ENCODE measurements around the gene PDGFC. TPM values are rescaled to one million over a fixed set of nuclear protein-coding genes. Genes with fewer than 3 reads are reported as not detected.

PDGFC gene
- total RNA-seq, 1 donor from 2014 or later, result 38.0 TPM

DNA sequence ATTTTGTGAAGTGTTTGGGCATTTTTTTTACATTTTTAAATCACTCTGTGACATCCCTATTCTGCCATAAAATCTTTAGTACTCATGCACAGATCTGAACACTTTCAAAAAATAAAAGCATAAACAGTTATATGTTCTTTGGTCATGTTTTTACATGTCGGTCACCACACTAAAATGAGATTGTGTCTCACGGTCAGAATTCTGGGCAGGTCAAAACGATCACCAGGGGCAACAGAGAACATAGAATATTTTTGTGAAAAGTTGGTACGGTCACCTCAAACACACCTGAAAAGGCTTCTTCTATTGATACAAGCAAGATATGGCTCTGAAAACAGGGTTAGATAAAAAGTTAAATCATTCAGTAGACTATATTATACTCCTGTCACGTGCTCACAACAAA is 189.1 kb downstream of the PDGFC start:
- DNase-seq (ENCODE audit: low spot score), result no peak

DNA sequence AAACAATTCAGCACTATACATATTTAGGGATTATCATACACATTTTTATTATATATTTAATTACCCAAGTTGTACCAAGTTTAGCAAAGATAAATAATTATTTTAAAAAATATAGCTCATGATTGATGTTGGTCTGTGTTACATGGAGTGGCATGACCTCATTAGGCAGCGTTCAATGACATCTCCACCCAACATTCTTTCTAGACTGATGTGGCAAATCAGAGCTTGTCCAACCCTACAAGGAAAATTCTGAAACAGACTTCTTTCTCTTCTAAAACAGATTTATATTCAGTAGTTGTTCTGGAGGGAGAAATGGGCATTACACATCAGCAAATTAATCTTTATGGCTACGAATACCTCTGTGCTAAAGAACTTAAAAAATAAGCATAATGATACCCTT is 189.7 kb downstream of the PDGFC start:
- DNase-seq (ENCODE audit: low spot score), result peak; percentile 23

DNA sequence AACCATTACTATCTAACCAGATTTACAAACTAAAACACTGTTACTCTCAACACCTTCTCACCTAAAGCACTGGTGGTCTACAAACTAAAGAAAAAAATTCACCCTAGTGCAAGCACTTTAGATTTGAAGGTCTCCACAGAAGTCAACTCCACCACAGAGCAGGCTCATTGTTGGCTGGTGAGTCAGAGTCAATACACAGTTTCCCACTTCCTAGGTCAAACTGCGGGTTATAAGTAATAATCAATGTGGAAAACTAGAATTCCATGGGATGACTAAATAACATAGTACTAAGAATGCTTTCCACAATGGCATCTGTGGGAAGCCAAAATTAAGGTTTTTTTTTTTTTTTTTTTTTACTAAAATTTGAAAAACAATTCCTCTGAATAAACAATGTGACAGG is 191.8 kb downstream of the PDGFC start:
- no peak for DNase-seq (ENCODE audit: low spot score)

DNA sequence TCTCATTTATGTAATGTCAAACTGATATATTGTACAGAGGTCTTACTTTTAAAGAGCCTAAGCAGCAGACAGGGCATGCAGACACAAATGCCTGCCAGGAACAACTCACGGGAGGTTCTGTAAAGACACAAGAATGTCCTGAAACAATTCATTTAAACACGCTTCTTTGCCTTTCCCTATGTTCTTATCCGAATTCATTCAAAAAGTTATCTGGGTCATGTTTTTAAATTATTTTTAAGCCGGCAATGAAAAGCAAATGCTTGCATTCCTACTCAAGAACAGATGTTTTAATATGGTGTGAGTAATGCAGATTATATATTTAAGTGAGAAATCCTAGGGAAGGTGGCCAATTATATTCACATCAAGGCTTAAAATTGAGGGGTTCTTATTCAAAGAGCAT is 192.6 kb downstream of the PDGFC start:
- DNase-seq (ENCODE audit: low spot score), result peak; percentile 55

DNA sequence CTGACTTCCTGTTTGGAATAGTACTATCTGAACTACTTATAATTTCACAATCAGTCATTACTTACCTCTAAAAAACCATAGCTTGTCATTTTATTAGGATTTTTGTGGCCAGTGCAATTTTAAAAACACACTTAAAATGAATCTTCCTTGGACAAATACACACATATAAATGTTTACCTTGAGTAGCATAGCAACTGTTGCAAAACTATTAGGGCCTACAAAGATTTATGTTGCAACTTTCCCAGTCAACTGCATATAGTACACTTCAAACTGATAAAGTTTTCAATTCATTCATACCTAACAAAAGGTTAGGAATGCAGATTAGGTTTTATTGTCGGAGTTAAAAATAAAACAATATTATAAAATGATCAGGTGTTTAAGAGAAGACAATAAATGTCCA is 193.0 kb downstream of the PDGFC start:
- DNase-seq (ENCODE audit: low spot score), result peak; percentile 54

DNA sequence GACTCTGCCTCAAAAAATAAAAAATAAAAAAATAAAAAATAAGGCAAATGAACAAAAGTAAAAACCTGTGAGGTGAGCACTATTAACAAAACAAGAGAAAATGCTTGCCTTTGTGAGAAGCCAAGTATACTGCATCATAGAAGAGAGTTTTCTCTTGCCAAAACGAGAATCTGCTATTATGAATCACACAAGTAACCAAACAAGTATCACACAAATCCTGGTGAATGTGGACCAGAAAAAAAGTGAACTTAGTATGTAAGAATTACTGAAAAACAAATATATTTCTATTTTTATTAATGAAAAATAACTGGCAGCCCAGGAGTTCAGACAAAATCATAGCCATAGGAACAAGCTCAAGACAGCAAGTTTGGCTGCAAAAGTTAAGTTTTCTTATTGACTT is 193.5 kb downstream of the PDGFC start:
- no peak for DNase-seq (ENCODE audit: low spot score)

DNA sequence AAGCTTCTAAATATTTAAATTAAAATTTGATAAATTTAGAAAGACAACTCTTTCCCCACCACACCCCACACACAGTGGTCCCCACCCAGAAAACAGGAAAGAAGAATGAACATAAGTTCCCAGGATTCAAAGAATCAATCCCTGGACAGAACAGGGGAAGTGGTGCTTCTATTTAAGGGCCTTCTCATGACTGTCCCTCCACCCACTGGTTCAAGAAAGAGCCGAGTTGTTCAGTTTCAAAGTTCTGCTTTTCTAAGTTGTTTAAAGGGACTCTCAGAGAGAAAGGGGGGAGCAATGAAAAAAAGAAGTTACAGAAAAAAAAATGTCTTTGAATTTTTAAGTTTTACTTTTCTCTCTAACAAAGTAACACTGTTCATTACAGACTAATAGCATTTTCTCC is 195.8 kb downstream of the PDGFC start:
- peak; percentile 30 for DNase-seq (ENCODE audit: low spot score)

DNA sequence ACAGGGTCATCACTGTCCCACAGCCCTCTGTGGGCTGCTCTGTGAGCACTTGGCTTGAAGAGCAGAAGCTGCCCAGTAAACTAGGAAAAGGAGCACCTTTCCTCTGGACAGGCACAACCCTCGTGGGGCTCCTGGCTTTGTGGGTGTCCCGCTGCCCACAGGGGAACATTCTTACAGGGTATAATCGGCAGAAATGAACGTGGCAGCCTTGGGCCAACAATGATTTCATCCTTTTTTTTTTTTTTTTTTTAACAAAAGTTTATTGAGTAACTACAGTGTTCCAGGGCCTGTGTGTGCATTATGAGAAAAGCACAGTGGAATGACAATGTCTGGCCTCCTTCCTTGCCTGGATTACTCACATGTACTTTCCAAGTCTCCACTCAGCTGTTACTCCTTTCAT is 197.2 kb downstream of the PDGFC start:
- DNase-seq (ENCODE audit: low spot score), result peak; percentile 70

DNA sequence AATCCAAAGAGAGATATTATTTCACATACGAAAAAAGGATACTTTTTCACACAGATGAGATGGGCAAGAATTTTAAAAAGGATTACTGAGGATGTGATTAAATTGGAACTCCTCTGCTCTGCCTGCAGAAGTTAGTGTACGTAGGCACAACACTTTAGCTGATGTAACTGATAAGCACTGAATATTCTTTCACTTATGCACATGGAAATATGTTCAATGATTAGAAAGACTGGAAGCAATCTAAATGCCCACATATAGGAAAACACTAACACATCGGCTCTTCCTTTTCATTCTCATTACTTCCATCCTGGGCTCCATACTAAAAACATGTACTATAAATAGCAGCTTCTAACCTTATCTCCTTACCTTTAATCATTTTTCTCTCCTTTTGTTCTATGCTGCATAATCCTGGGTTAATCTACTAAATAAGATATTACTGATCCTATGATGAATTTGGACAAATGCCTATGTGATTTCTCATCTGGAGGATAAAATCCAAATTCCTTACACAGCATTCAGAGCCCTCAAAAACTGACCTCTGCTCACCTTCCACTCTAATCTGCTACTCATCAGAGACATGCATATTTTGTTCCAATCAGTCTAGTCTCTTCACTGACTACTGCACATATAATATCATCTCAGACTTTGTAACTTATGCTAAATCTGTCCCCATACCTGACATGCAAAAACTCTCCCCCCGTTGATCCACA is 197.8 kb downstream of the PDGFC start:
- DNase-seq (ENCODE audit: low spot score), result no peak

DNA sequence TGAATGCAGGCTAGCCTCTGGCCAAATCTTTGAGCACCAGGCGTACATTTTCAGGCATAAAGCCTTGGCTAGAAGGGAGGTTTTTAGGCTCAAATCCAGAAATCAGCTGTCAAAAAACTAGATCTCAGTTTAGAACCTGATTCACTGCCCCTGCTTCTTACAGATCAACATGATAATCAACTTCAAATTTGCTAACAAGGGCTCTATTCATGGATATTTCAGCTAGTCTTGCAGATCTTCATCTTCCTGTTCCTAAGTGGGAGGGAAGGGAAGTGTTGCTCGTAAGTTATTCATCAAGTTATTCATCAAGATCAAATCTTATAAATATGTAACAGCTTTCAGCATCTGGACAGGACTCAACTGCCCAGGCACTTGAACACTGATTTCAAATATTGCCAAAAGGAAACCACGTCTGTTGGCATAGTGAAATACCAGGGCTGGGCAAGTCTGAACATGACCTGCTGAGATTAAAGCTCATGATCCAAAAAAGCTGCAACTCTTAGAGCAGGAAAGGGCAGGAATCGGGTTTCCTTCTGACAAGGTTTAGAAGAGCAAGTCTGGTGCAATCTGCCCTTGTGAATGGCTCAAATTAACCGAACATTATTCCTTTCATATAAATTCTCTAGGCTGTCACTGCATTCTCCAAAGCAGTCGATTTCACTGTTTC is 200.3 kb downstream of the PDGFC start:
- peak; percentile 87 for DNase-seq (ENCODE audit: low spot score)

DNA sequence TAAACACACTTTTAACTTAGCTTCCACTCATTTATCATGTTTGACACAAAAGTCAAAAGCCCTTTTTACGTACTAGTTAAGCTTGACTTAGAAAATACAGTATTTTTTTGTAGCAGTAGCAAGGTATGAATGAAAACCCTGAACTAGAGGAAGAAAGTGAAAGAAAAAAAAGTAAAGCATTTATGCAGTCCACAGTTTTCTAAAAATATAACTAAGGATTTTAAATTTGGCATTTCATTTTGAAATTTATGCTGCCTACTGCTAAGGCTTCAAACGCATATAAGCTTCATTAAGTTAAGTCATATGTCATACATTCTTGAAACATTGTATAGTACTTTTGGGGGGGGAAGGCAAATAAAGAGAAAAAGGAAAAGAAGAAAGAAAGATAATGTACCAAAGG is 201.5 kb downstream of the PDGFC start:
- no peak for DNase-seq (ENCODE audit: low spot score)

DNA sequence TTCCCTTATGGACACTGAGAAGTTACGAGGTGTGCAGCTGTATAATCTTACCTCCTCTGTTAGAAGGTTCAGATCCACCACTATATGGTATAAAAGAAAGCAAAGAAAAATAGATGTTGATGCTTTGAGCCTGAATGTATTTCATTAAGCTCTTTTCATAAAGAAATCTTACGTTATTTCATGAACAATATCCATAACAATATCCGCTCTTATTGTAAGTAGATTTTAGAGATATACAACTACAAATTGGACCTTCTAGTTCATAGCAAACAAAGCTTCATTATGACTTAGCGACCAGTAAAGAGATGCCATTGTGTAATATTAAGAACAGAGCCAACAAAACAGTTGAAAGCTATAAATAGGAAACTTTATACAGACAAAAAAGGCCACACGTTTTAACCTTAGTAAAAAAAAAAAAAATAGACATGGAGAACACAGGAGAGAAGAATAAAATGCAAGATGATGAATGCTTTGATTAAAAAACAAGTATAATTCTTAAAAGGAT is 203.6 kb downstream of the PDGFC start:
- no peak for DNase-seq (ENCODE audit: low spot score)

DNA sequence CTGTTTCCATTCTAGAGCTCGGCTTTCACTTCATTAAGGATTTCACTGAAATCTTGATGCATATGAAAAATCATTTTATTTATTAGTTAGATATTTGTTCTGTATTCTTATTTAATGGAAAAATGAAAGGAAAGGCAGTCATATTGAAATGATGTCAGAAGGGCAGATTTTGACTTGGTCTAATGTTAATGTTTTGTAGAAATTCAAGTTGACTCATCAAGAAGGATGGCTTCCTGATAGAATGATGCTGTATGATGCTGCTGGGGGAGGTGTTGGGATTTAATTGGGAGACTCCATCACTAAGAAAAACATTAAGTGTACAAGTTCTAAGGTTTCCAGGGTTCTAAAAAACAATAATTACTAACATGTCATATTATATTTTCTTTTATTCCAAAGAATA is 204.8 kb downstream of the PDGFC start:
- no peak for DNase-seq (ENCODE audit: low spot score)

DNA sequence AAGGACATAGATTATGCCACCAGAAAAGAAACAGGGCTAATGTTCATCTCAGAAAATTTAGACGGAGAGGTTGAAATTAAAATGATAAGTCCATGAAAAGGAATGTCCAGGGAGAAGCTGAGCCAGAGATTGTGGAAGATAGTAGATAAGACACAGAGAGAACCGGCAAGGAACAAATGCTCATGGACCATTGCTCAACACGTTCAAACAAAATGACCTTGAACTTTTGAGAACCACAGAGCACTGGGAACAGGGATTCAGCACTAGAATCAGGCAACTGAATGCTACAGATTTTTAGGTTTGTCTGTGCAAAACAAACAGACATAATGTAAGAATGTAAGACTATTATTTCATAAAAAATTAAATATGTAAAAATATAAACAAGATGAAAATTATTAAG is 206.3 kb downstream of the PDGFC start:
- DNase-seq (ENCODE audit: low spot score), result no peak

DNA sequence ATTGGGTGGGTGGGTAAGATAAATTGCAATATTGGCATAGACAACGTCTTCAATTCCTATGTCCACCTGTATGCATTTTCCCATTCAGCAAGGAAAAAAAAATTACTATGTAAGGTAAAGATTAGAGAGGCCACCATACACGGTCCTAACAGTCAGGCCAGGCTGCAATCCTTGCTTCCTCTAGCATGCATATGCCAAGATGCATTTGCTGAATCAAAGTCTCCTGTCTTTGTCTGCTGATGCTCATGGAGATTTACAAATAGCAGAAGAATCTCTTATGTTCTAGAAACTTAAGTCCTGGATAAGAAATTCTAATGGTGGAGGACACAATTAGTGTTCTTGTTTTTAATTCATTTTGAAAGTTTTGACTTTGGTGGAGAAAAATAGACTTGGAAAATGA is 206.8 kb downstream of the PDGFC start:
- DNase-seq (ENCODE audit: low spot score), result no peak

DNA sequence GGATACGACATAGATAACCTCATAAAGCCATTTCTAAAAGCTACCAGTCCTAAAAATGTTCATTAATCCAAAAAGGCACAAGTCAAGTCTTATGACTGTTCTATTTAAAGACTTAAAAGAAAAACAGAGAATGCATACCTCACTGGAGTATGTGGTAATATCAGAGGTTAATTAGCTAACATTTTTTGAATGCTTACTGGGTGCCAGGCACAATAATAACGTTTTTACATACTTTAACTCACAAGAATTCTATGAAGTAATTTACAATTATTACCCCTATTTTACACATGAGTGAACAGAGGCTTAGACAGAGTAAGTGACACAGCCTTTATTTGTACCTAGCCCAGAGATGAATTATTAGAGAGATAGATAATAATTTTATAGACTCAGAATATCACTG is 207.5 kb downstream of the PDGFC start:
- no peak for DNase-seq (ENCODE audit: low spot score)

DNA sequence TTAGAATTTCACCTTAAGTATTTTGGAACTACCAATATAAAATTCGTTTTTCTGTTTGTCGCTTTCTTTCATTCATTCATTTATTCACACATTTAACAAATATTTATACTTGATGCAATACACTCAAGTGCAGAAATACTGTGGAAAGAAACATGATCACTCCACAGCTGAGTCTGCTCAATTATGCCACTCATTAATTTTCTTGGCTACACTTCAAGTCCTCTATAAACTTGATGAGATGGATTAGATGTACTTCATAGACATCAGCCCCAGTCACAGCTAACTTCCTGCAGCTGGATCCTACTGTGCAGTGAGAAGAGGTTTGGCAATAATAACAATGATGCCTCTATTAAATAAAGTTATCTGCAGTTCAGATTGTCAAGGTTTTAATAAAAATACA is 208.1 kb downstream of the PDGFC start:
- DNase-seq (ENCODE audit: low spot score), result no peak

DNA sequence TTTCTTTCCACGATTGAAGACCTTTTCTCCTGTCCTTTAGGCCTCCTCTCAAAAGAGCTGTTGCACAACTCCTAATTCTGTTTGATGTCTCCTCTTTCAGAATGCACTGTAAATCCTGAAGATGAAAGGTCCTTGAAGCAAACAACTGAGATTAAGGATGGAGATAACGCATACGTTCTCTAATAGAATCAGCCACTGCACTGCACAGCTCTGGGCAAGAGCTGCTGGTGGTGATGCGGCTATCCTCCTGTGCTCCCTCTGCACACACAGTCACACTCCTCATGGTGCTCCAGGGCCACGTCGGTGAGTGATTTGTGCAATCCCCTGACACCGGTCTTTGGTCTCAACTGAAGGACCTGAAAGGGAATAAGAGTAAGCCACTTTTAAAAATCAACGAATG is 208.7 kb downstream of the PDGFC start:
- DNase-seq (ENCODE audit: low spot score), result peak; percentile 72

DNA sequence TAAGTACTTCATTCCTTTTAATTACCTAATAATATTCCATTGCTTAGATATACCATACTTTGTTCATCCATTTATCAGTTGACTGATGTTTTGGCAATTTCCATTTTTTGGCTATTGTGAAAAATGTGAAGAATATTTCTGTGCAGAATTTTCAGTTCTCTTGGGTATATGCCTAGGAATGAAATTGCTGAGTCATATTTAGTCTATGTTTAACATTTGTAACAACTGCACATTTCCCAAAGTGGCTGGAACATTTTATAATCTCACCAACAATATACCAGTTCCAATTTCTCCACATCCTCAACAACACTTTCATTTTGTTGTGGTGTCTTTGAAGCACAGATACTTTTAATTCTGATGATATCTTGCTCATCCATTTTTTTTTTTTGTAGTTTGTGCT is 215.5 kb downstream of the PDGFC start:
- DNase-seq (ENCODE audit: low spot score), result no peak

DNA sequence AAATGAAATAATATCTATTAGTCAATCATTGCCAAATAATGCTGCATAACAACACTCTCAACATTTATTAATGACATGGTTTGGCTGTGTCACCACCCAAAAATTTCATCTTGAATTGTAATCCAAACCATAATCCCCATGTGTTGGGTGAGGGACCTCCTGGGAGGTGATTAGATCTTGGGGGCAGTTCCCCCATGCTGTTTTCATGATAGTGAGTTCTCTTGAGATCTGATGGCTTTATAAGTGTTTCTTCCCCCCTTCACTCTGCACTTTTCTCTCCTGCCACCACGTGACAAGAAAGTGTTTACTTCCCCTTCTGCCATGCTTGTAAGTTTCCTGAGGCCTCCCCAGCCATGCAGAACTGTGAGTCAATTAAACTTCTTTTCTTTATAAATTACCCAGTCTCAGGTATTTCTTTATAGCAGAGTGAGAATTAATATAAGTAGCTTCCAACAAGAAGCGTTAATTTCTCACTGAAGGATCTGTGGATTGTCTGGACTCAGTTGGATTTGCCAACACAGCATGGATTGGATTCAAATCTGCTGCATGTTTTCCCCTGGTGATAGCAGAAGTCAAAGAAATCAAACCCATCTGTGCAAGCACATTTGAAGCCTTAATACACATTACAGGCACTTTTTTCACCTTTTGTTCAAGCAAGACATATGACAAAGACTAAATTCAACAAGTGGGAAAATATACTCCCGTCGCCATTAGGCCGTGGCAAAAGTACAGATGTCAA is 216.6 kb downstream of the PDGFC start:
- no peak for DNase-seq (ENCODE audit: low spot score)

DNA sequence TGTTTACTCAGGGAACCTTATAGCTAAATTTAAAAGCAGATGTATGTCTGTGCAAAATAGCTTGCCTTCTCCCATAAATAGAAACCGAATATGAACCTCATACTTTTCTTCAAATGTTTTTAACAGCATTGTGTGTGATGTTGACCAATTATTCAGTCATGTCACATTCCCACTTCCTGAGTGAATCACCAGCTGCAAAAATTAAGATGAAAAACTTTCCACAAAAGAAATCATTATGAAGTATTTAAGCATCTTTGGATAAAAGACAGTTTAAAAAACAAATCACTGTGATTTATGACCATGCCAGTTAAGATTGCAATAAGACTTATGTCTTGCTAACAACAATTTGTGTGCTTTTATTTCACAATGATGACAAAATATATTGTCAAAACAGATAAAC is 220.1 kb downstream of the PDGFC start:
- DNase-seq (ENCODE audit: low spot score), result no peak
